Measurements from ENCODE around the gene CCL26.
"Not testable (repeated sequence)": the region's sequence is repeated elsewhere in the genome, so short reads cannot be mapped to it uniquely, and the experiment has no call there.

The CCL26 gene

DNA sequence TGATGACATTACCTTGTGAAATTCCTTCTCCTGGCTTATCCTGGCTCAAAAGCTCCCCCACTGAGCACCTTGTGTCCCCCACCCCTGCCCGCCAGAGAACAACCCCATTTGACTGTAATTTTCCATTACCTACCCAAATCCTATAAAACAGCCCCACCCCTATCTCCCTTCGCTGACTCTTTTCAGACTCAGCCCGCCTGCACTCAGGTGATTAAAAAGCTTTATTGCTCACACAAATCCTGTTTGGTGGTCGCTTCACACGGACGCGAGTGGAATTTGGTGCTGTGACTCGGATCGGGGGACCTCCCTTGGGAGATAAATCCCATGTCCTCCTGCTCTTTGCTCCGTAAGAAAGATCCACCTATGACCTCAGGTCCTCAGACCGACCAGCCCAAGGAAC is 7.0 kb upstream of the CCL26 start:
- Histone ChIP-seq H3K27ac (ENCODE audit: low read depth, low read length) (peak overlapping the region; percentile 66), H3K9ac (ENCODE audit: low read length) (peak overlapping the region; percentile 37), H3K56ac (ENCODE audit: low read length) (peak overlapping the region; percentile 79)
- not testable (repeated sequence) for H3K23ac ChIP-seq (ENCODE audit: low read length); H3K4me1 ChIP-seq (ENCODE audit: control insufficient read depth, low read depth, low read length); H2BK120ac ChIP-seq (ENCODE audit: low read depth, low read length); H2BK15ac ChIP-seq (replicated peaks; ENCODE audit: low read depth); H3K4me2 ChIP-seq (ENCODE audit: low read length); H3K79me1 ChIP-seq (ENCODE audit: low read length); H3K79me2 ChIP-seq (ENCODE audit: control insufficient read depth, insufficient read depth, low read length); H3K27me3 ChIP-seq (ENCODE audit: insufficient read depth, low read length, poor library complexity); H2BK5ac ChIP-seq (ENCODE audit: low read length); H2AK5ac ChIP-seq (ENCODE audit: low read length); H3K36me3 ChIP-seq (ENCODE audit: control insufficient read depth, insufficient read depth, low read length); H4K8ac ChIP-seq (ENCODE audit: low read depth, low read length); H4K5ac ChIP-seq (ENCODE audit: low read length); H3K4me3 ChIP-seq (ENCODE audit: low read length); H3K4ac ChIP-seq (ENCODE audit: low read depth, low read length); H3K18ac ChIP-seq (ENCODE audit: low read length)
- peak; percentile 41 for DNase-seq
- WGBS (ENCODE audit: extremely low coverage, insufficient coverage, low lambda C conversion rate), result no CpG with 5 or more reads among the region's 11 CpGs

DNA sequence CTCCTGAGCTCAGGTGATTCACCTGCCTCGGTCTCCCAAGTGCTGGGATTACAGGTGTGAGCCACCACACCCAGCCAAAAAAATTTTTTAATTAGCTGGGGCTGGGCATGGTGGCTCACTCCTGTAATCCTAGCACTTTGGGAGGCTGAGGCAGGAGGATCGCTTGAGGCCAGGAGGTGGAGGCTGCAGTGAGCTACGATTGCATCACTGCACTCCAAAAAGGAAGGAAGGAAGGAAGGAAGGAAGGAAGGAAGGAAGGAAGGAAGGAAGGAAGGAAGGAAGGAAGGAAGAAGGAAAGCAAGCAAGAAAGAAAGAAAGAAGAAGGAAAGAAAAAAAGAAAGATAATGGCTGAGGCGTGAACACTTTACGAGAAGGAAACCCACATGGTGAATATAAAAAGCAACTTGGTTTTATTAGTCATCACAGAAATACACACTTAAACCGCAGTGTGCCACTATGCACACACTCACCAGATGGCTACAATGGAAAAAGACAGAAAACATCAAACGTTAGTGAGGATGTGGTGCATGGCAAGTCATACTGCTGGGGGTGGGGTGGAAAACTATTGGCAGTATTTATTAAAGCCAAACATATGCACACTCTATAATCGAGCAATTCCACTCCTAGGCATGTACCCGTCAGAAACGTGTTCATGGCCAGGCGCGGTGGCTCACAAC is 4.4 kb upstream of the CCL26 start:
- H4K8ac ChIP-seq (ENCODE audit: low read depth, low read length), result no peak overlapping the region
- WGBS (ENCODE audit: extremely low coverage, insufficient coverage, low lambda C conversion rate), result no CpG with 5 or more reads among the region's 12 CpGs
- H3K79me1 ChIP-seq (ENCODE audit: low read length), result no peaks in the 10 kb centered on the region
- no peak overlapping the region for H4K5ac ChIP-seq (ENCODE audit: low read length)
- H3K79me2 ChIP-seq (ENCODE audit: control insufficient read depth, insufficient read depth, low read length), result peaks cover 2% of the 10 kb centered on the region
- H2BK15ac ChIP-seq (replicated peaks; ENCODE audit: low read depth), result no peak overlapping the region
- no peak overlapping the region for H2AK5ac ChIP-seq (ENCODE audit: low read length)
- no peaks in the 10 kb centered on the region for H3K27me3 ChIP-seq (ENCODE audit: insufficient read depth, low read length, poor library complexity)
- no peak overlapping the region for H3K23ac ChIP-seq (ENCODE audit: low read length)
- H3K4me2 ChIP-seq (ENCODE audit: low read length), result no peak overlapping the region
- no peak overlapping the region for H3K4ac ChIP-seq (ENCODE audit: low read depth, low read length)
- H3K18ac ChIP-seq (ENCODE audit: low read length), result no peak overlapping the region
- H3K56ac ChIP-seq (ENCODE audit: low read length), result no peak overlapping the region
- H3K27ac ChIP-seq (ENCODE audit: low read depth, low read length), result no peak overlapping the region
- no peak overlapping the region for H3K4me3 ChIP-seq (ENCODE audit: low read length)
- no peaks in the 10 kb centered on the region for H3K36me3 ChIP-seq (ENCODE audit: control insufficient read depth, insufficient read depth, low read length)
- no peaks in the 10 kb centered on the region for H3K4me1 ChIP-seq (ENCODE audit: control insufficient read depth, low read depth, low read length)
- H3K9ac ChIP-seq (ENCODE audit: low read length), result no peak overlapping the region
- DNase-seq, result no peak
- H2BK5ac ChIP-seq (ENCODE audit: low read length), result no peak overlapping the region
- no peak overlapping the region for H2BK120ac ChIP-seq (ENCODE audit: low read depth, low read length)

DNA sequence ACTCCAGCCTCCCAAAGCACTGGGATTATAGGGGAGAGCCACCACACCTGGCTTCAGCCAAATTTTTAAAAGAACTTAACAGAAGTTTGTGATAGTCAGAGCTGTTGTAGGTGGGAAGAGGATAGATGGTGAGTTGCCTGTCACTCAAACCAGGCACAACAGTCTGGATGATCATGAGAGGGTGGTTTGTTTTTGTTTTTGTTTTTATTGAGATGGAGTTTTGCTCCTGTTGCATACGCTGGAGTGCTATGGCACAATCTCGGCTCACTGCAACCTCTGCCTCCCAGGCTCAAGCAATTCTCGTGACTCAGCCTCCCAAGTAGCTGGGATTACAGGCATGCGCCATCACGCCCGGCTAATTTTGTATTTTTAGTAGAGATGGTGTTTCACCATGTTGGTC is 1.9 kb upstream of the CCL26 start:
- H3K4ac ChIP-seq (ENCODE audit: low read depth, low read length); H2AK5ac ChIP-seq (ENCODE audit: low read length); H3K27ac ChIP-seq (ENCODE audit: low read depth, low read length); H3K27me3 ChIP-seq (ENCODE audit: insufficient read depth, low read length, poor library complexity); H3K4me3 ChIP-seq (ENCODE audit: low read length); H4K8ac ChIP-seq (ENCODE audit: low read depth, low read length); H2BK5ac ChIP-seq (ENCODE audit: low read length); H3K9ac ChIP-seq (ENCODE audit: low read length); H3K4me2 ChIP-seq (ENCODE audit: low read length); H3K23ac ChIP-seq (ENCODE audit: low read length); H2BK15ac ChIP-seq (replicated peaks; ENCODE audit: low read depth); H3K79me2 ChIP-seq (ENCODE audit: control insufficient read depth, insufficient read depth, low read length); DNase-seq; H3K56ac ChIP-seq (ENCODE audit: low read length); H4K5ac ChIP-seq (ENCODE audit: low read length); H3K36me3 ChIP-seq (ENCODE audit: control insufficient read depth, insufficient read depth, low read length); H3K4me1 ChIP-seq (ENCODE audit: control insufficient read depth, low read depth, low read length); H2BK120ac ChIP-seq (ENCODE audit: low read depth, low read length); H3K79me1 ChIP-seq (ENCODE audit: low read length); H3K18ac ChIP-seq (ENCODE audit: low read length): not testable (repeated sequence)
- no CpG with 5 or more reads among the region's 6 CpGs for WGBS (ENCODE audit: extremely low coverage, insufficient coverage, low lambda C conversion rate)

DNA sequence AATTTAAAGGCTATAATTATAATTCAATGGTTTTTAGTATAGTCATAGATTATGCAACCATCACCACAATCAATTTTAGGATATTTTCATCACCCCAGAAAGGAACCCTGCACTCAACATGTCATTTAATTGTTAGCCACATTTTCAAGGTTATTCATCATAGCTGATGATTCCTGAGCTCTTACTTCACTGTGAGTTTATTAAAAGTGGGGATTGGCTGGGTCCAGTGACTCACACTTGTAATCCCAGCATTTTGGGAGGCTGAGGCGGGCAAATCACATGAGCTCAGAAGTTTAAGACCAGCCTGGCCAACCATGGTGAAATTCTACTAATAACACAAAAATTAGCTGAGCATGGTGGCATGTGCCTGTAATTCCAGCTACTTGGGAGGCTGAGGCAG is 787 bp downstream of the CCL26 start:
- no peaks in the 10 kb centered on the region for H3K27me3 ChIP-seq (ENCODE audit: insufficient read depth, low read length, poor library complexity)
- no peaks in the 10 kb centered on the region for H3K79me1 ChIP-seq (ENCODE audit: low read length)
- H3K4me1 ChIP-seq (ENCODE audit: control insufficient read depth, low read depth, low read length), result no peaks in the 10 kb centered on the region
- no peak overlapping the region for H3K4ac ChIP-seq (ENCODE audit: low read depth, low read length)
- no peak overlapping the region for H3K4me2 ChIP-seq (ENCODE audit: low read length)
- H3K27ac ChIP-seq (ENCODE audit: low read depth, low read length), result no peak overlapping the region
- H3K18ac ChIP-seq (ENCODE audit: low read length), result no peak overlapping the region
- H4K8ac ChIP-seq (ENCODE audit: low read depth, low read length), result no peak overlapping the region
- no peak overlapping the region for H2BK5ac ChIP-seq (ENCODE audit: low read length)
- no peak overlapping the region for H3K4me3 ChIP-seq (ENCODE audit: low read length)
- no peak overlapping the region for H2AK5ac ChIP-seq (ENCODE audit: low read length)
- H2BK120ac ChIP-seq (ENCODE audit: low read depth, low read length), result no peak overlapping the region
- no peak overlapping the region for H3K23ac ChIP-seq (ENCODE audit: low read length)
- H3K56ac ChIP-seq (ENCODE audit: low read length), result no peak overlapping the region
- H2BK15ac ChIP-seq (replicated peaks; ENCODE audit: low read depth), result no peak overlapping the region
- no peaks in the 10 kb centered on the region for H3K79me2 ChIP-seq (ENCODE audit: control insufficient read depth, insufficient read depth, low read length)
- H3K36me3 ChIP-seq (ENCODE audit: control insufficient read depth, insufficient read depth, low read length), result no peaks in the 10 kb centered on the region
- no peak for DNase-seq
- no peak overlapping the region for H3K9ac ChIP-seq (ENCODE audit: low read length)
- H4K5ac ChIP-seq (ENCODE audit: low read length), result no peak overlapping the region
- no CpG with 5 or more reads among the region's 1 CpG for WGBS (ENCODE audit: extremely low coverage, insufficient coverage, low lambda C conversion rate)

DNA sequence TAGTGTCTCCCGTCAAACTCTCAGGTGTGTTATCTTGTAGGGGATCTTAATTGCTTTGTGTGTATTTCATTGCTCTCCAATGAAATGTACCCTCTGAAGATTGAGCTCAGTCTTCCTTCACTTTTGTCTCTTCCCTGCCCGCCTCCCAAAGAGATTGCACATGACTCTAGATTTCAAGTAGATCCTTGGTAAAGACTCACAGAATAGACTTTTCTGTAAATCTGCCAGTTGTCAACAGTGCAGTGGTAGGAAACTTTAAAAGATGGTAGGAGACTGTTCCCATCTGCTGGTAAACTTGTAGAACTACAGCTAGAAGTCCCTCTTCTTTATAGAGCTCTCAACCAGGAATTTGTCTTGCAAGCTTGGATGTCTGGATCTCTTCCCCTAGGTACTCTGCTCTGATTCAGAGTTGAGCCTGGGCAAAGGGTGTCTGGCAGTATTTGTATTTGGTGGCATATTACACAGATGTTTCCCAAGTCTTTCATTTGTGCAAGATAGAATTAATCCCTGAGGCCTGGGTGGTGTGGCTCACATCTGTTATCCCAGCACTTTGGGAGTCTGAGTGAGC is 9.6 kb downstream of the CCL26 start:
- no peaks in the 10 kb centered on the region for H3K79me1 ChIP-seq (ENCODE audit: low read length)
- no peak overlapping the region for H2BK120ac ChIP-seq (ENCODE audit: low read depth, low read length)
- no peak overlapping the region for H3K4me2 ChIP-seq (ENCODE audit: low read length)
- no peak overlapping the region for H4K5ac ChIP-seq (ENCODE audit: low read length)
- H3K23ac ChIP-seq (ENCODE audit: low read length), result no peak overlapping the region
- no peak overlapping the region for H2BK5ac ChIP-seq (ENCODE audit: low read length)
- WGBS (ENCODE audit: extremely low coverage, insufficient coverage, low lambda C conversion rate), result no CpG with 5 or more reads among the region's 2 CpGs
- H3K79me2 ChIP-seq (ENCODE audit: control insufficient read depth, insufficient read depth, low read length), result no peaks in the 10 kb centered on the region
- H3K4ac ChIP-seq (ENCODE audit: low read depth, low read length), result no peak overlapping the region
- H3K27me3 ChIP-seq (ENCODE audit: insufficient read depth, low read length, poor library complexity), result no peaks in the 10 kb centered on the region
- H3K36me3 ChIP-seq (ENCODE audit: control insufficient read depth, insufficient read depth, low read length), result no peaks in the 10 kb centered on the region
- peak overlapping the region; percentile 40 for H3K18ac ChIP-seq (ENCODE audit: low read length)
- no peak overlapping the region for H4K8ac ChIP-seq (ENCODE audit: low read depth, low read length)
- H3K9ac ChIP-seq (ENCODE audit: low read length), result no peak overlapping the region
- H2BK15ac ChIP-seq (replicated peaks; ENCODE audit: low read depth), result no peak overlapping the region
- H3K4me3 ChIP-seq (ENCODE audit: low read length), result no peak overlapping the region
- H3K27ac ChIP-seq (ENCODE audit: low read depth, low read length), result no peak overlapping the region
- H2AK5ac ChIP-seq (ENCODE audit: low read length), result no peak overlapping the region
- peak; percentile 79 for DNase-seq
- no peaks in the 10 kb centered on the region for H3K4me1 ChIP-seq (ENCODE audit: control insufficient read depth, low read depth, low read length)
- H3K56ac ChIP-seq (ENCODE audit: low read length), result no peak overlapping the region

DNA sequence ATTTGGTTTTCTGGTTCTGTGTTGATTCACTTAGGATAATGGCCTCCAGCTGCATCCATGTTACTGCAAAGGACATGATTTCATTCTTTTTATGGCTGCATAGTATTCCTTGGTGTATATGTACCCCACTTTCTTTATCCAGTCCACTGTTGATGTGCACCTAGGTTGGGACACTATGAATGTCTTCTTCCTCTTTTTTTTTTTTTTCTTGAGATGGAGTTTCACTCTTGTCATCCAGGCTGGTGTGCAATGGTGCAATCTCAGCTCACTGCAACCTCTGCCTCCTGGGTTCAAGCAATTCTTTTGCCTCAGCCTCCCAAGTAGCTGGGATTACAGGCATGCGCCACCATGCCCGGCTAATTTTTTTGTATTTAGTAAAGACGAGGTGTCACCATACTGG is 10.2 kb downstream of the CCL26 start:
- no CpG with 5 or more reads among the region's 3 CpGs for WGBS (ENCODE audit: extremely low coverage, insufficient coverage, low lambda C conversion rate)
- not testable (repeated sequence) for H3K79me2 ChIP-seq (ENCODE audit: control insufficient read depth, insufficient read depth, low read length); H2BK5ac ChIP-seq (ENCODE audit: low read length); H2BK15ac ChIP-seq (replicated peaks; ENCODE audit: low read depth); H3K36me3 ChIP-seq (ENCODE audit: control insufficient read depth, insufficient read depth, low read length); H3K79me1 ChIP-seq (ENCODE audit: low read length); H3K56ac ChIP-seq (ENCODE audit: low read length); H2AK5ac ChIP-seq (ENCODE audit: low read length); H3K4ac ChIP-seq (ENCODE audit: low read depth, low read length); H2BK120ac ChIP-seq (ENCODE audit: low read depth, low read length); DNase-seq; H3K23ac ChIP-seq (ENCODE audit: low read length); H3K18ac ChIP-seq (ENCODE audit: low read length); H3K27me3 ChIP-seq (ENCODE audit: insufficient read depth, low read length, poor library complexity); H3K4me2 ChIP-seq (ENCODE audit: low read length); H4K8ac ChIP-seq (ENCODE audit: low read depth, low read length); H3K4me3 ChIP-seq (ENCODE audit: low read length); H3K9ac ChIP-seq (ENCODE audit: low read length); H3K27ac ChIP-seq (ENCODE audit: low read depth, low read length); H3K4me1 ChIP-seq (ENCODE audit: control insufficient read depth, low read depth, low read length); H4K5ac ChIP-seq (ENCODE audit: low read length)
